Uterus (tissue), 2 donors: Measurements from ENCODE around the gene DENND4B.

Experiments
- POLR2A ChIP-seq, 2 donors: fragments of 450-650 bp; IDR thresholded peaks; one replicate each; pipeline ENCODE4 v1.6.1; 2016; ENCODE audit warnings: antibody characterized with exemption in 2 of 2, mild to moderate bottlenecking in 1 of 2, moderate library complexity in 1 of 2
- TF ChIP-seq, protein P1 (sequence below), 4 experiments: fragments of 200-600 bp in 2 of 4; fragments of 450-650 bp in 2 of 4; sonication (generic) in 2 of 4; IDR thresholded peaks; one replicate each; pipeline ENCODE4 v1.5.1; 2016 to 2019; ENCODE audit warnings: antibody characterized with exemption in 4 of 4, mild to moderate bottlenecking in 2 of 4, moderate library complexity in 1 of 4

DNA sequence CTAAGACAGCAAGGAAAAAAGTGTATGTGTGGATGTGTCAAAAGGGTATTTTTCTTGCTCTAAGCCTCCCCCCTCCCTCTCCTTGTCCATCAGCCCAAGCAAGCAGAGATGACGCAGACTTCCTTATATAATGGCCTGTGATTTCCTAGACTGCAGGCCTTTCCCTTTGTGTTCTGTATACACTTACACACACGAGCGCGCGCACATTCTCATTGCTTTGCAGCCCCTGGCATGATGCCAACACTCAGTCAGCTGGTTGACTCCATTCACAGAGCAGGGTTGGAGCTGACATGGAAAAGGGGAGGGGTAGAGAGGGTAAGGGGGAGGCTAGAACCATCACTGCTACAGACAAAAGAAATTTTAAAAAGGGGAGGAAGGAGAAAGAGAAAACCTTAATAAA, 65.6 kb downstream of the DENND4B start:
- no peak for TF ChIP-seq POLR2A (IDR thresholded peaks at IDR 0.05)
- TF ChIP-seq, protein P1, sequence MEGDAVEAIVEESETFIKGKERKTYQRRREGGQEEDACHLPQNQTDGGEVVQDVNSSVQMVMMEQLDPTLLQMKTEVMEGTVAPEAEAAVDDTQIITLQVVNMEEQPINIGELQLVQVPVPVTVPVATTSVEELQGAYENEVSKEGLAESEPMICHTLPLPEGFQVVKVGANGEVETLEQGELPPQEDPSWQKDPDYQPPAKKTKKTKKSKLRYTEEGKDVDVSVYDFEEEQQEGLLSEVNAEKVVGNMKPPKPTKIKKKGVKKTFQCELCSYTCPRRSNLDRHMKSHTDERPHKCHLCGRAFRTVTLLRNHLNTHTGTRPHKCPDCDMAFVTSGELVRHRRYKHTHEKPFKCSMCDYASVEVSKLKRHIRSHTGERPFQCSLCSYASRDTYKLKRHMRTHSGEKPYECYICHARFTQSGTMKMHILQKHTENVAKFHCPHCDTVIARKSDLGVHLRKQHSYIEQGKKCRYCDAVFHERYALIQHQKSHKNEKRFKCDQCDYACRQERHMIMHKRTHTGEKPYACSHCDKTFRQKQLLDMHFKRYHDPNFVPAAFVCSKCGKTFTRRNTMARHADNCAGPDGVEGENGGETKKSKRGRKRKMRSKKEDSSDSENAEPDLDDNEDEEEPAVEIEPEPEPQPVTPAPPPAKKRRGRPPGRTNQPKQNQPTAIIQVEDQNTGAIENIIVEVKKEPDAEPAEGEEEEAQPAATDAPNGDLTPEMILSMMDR (IDR thresholded peaks at IDR 0.05) = no peak
